SU-DHL-6 (cell line): ENCODE measurements around the gene HSDL2.

Experiments
- CTCF ChIP-seq: fragments of 200-600 bp; sonication (generic); IDR thresholded peaks from one replicate; pipeline ENCODE4 v1.5.1; 2017; ENCODE audit warnings: antibody characterized with exemption, mild to moderate bottlenecking, low read length, moderate library complexity; ENCODE audit not compliant: insufficient read depth, poor library complexity, severe bottlenecking
- EZH2phosphoT487 ChIP-seq: fragments of 200-600 bp; sonication (generic), shearing (Covaris generic); conservative IDR thresholded peaks from 2 replicates; pipeline ENCODE4 v1.6.1; 2018; ENCODE audit warnings: mild to moderate bottlenecking, antibody characterized with exemption, low read length, moderate library complexity, mixed read lengths

- no peak for TF ChIP-seq CTCF
- no peak for TF ChIP-seq EZH2phosphoT487
These were observed 4.8 kb downstream of the HSDL2 start for GRCh38 chr9:112384690-112385089.
